Measurements from ENCODE around the gene MAN2A1. TPM values are rescaled to one million over a fixed set of nuclear protein-coding genes. Genes with fewer than 3 reads are reported as not detected.

MAN2A1 gene
- total RNA-seq, 1 experiment from 2014 or later: 21.8 TPM

- Histone ChIP-seq H2AFZ (ENCODE audit: low read length) (no peak overlapping the region), H3K9me2 (replicated peaks; ENCODE audit: low read length) (no peaks in the 10 kb centered on the region), H4K20me1 (ENCODE audit: low read length) (no peaks in the 10 kb centered on the region), H3K4me3 (ENCODE audit: low read length) (no peak overlapping the region), H3K79me2 (ENCODE audit: low read length) (no peaks in the 10 kb centered on the region), H3K4me1 (ENCODE audit: insufficient read depth, low read length) (no peaks in the 10 kb centered on the region), H3K36me3 (ENCODE audit: low read depth, low read length) (no peaks in the 10 kb centered on the region), H3K4me2 (ENCODE audit: low read length) (no peak overlapping the region), H3K9ac (ENCODE audit: low read length) (no peak overlapping the region), H3K27me3 (ENCODE audit: low read length) (no peaks in the 10 kb centered on the region), H3K27ac (ENCODE audit: low read length) (no peak overlapping the region), H3K9me3 (ENCODE audit: low read length) (no peaks in the 10 kb centered on the region), H3F3A (ENCODE audit: low read length, unreplicated experiment) (no peaks in the 10 kb centered on the region)
- DNase-seq (no peak), ATAC-seq (no peak)
- BruUV-seq (replicated peaks): no TSS peak
- TF ChIP-seq EZH2phosphoT487 (IDR thresholded peaks at IDR 0.05; ENCODE audit: borderline replicate concordance, low read length) (no peak), EZH2 (IDR thresholded peaks at IDR 0.05; ENCODE audit: low read length, unreplicated experiment) (no peak), CTCF (conservative IDR thresholded peaks at IDR 0.05; ENCODE audit: low read depth, low read length) (no peak)
- CTCF ChIA-PET: no interaction called here
- POLR2A ChIA-PET (ENCODE audit: unreplicated experiment): no interaction called here
- intact Hi-C loops (cut with micrococcal nuclease): no loop called here
Measured at GRCh38 chr5:109668237-109668636, 21.5 kb upstream of the MAN2A1 start.

DNA sequence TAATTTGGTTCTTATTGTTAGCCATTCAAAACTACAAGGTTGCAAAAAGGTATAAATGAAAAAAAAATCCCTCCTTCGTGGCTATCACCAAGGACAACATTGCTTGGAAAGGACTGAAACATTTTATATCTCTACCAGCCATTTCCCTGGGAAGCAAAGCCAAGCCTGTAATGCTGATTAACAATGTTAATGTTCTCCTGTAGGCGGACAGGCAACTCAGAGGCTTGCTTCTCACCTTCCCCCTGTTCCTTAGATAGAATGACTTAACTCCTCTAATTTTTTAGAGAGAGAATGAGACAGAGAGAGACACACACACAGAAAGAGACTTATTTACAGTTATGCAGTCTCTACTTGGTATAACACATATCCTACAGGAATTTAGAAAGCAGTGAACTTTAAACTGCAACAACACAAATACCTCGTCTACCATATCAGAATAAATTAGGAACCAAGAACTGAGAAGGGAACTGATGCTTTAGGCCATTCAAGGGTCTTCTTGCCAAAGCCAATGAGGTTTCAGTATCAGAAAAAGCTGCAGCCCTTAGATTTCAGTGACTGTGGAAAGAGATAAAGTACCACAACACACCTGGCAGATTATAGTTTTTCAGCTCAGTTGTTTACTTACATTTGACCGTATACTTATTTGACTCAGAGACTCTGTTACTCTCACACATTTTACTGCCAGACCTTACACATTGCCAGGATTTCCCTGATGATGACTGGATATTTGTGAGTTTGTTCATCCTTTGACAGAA is 20.9 kb upstream of the MAN2A1 start:
- CTCF ChIA-PET: no interaction called here
- Histone ChIP-seq H3K4me2 (ENCODE audit: low read length) (no peak overlapping the region), H2AFZ (ENCODE audit: low read length) (no peak overlapping the region), H3K4me3 (ENCODE audit: low read length) (no peak overlapping the region), H3K9ac (ENCODE audit: low read length) (no peak overlapping the region), H3K27ac (ENCODE audit: low read length) (no peak overlapping the region), H3K36me3 (ENCODE audit: low read depth, low read length) (no peaks in the 10 kb centered on the region), H3K9me2 (replicated peaks; ENCODE audit: low read length) (no peaks in the 10 kb centered on the region), H3F3A (ENCODE audit: low read length, unreplicated experiment) (no peaks in the 10 kb centered on the region), H3K4me1 (ENCODE audit: insufficient read depth, low read length) (no peaks in the 10 kb centered on the region), H4K20me1 (ENCODE audit: low read length) (no peaks in the 10 kb centered on the region), H3K9me3 (ENCODE audit: low read length) (no peaks in the 10 kb centered on the region), H3K27me3 (ENCODE audit: low read length) (no peaks in the 10 kb centered on the region), H3K79me2 (ENCODE audit: low read length) (no peaks in the 10 kb centered on the region)
- ATAC-seq (no peak), DNase-seq (no peak)
- intact Hi-C loops (cut with micrococcal nuclease): no loop called here
- BruUV-seq (replicated peaks): no TSS peak
- no peak for TF ChIP-seq CTCF (conservative IDR thresholded peaks at IDR 0.05; ENCODE audit: low read depth, low read length)
- TF ChIP-seq EZH2 (IDR thresholded peaks at IDR 0.05; ENCODE audit: low read length, unreplicated experiment): no peak
- POLR2A ChIA-PET (ENCODE audit: unreplicated experiment): no interaction called here

DNA sequence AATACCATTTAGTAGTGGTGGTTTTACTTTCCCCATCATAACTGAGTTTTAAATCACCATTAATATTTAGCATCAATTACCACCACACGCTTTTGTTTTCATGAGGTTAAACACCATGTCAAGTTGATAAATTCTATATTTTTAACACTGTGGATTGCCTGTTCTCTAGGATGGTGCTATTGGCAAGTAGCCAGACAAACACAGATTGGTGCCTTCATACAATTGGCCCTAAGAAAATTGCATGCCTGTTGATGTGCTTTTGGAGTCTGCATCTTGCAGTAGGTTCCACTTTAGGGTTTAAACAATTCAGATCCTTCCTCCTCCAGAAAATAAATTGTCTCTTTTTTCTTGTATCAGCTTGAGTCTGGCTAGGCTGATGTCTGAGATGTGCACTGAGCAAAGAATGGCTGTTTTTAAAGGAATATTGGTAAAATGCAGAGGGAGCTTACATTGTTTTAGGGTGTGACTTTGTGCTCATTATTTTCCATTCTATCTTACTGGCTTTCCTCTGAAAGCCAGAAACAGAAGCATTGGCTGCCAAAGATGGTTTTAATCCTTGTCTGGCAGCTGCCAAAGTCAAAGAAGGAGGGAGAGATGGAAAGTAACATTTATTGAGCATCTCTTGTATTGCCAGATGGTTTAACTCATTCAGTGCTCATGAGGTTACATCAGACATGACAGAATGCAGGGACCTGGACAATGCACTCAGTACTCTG is 19.6 kb upstream of the MAN2A1 start:
- H4K20me1 ChIP-seq (ENCODE audit: low read length): no peaks in the 10 kb centered on the region
- DNase-seq (no peak), ATAC-seq (no peak)
- H3K9me2 ChIP-seq (replicated peaks; ENCODE audit: low read length): no peaks in the 10 kb centered on the region
- no peaks in the 10 kb centered on the region for H3K27me3 ChIP-seq (ENCODE audit: low read length)
- H3K4me2 ChIP-seq (ENCODE audit: low read length): no peak overlapping the region
- intact Hi-C loops (cut with micrococcal nuclease): no loop called here
- H3F3A ChIP-seq (ENCODE audit: low read length, unreplicated experiment): no peaks in the 10 kb centered on the region
- no peak for TF ChIP-seq EZH2 (IDR thresholded peaks at IDR 0.05; ENCODE audit: low read length, unreplicated experiment)
- TF ChIP-seq EZH2phosphoT487 (IDR thresholded peaks at IDR 0.05; ENCODE audit: borderline replicate concordance, low read length): no peak
- TF ChIP-seq CTCF (conservative IDR thresholded peaks at IDR 0.05; ENCODE audit: low read depth, low read length): no peak
- CTCF ChIA-PET: no interaction called here
- H3K4me1 ChIP-seq (ENCODE audit: insufficient read depth, low read length): no peaks in the 10 kb centered on the region
- BruUV-seq (replicated peaks): no TSS peak
- no peaks in the 10 kb centered on the region for H3K79me2 ChIP-seq (ENCODE audit: low read length)
- no peaks in the 10 kb centered on the region for H3K36me3 ChIP-seq (ENCODE audit: low read depth, low read length)
- no peak overlapping the region for H3K4me3 ChIP-seq (ENCODE audit: low read length)
- POLR2A ChIA-PET (ENCODE audit: unreplicated experiment): no interaction called here
- H2AFZ ChIP-seq (ENCODE audit: low read length): no peak overlapping the region
- no peaks in the 10 kb centered on the region for H3K9me3 ChIP-seq (ENCODE audit: low read length)
- no peak overlapping the region for H3K27ac ChIP-seq (ENCODE audit: low read length)
- no peak overlapping the region for H3K9ac ChIP-seq (ENCODE audit: low read length)
